Measurements from ENCODE around the gene P3H4. TPM values are rescaled to one million over a fixed set of nuclear protein-coding genes. Genes with fewer than 3 reads are reported as not detected.

P3H4 gene
- total and polyA plus RNA-seq, 2 of the 4 experiments (the other 2 are of a cell fraction), result 21.5 to 66.7 TPM

- peak overlapping the region; percentile 79 for H3K27ac ChIP-seq (ENCODE audit: insufficient read depth, low read length)
- no peak for DNase-seq
- POLR2A ChIA-PET (ENCODE audit: unreplicated experiment), result interaction anchor here (0.7 to 0.8 kb wide), 2 partner anchors 9 to 27 kb away, joined by 3 to 6 read pairs; partner anchors contain the start of gene JUP
- no peak overlapping the region; the same call in 1 of the 2 replicates for H3K23ac ChIP-seq (ENCODE audit: low read depth, low read length)
- H3K4me1 ChIP-seq (ENCODE audit: control insufficient read depth, insufficient read depth, low read length), result peaks cover 33% of the 10 kb centered on the region
- peak overlapping the region; percentile 92 for H2AK9ac ChIP-seq (replicated peaks; ENCODE audit: low read depth, low read length, poor library complexity)
- in situ Hi-C loops (cut with MboI; ENCODE audit: low sequenced_read_pairs) (no loop called here), intact Hi-C loops (cut with micrococcal nuclease) (loop anchor here (1.0 kb wide), 1 partner anchor 24 kb away; no protein-coding TSS in a partner anchor), dilution Hi-C loops (cut with HindIII; ENCODE audit: low sequenced_read_pairs, unreplicated experiment) (no loop called here)
- H4K5ac ChIP-seq (ENCODE audit: low read depth, low read length), result no peak overlapping the region
- peak; percentile 18 for ATAC-seq (ENCODE audit: low read depth)
- H4K8ac ChIP-seq (ENCODE audit: low read depth in 2 of 2, low read length in 2 of 2), result peak overlapping the region; percentile 65 to 77
- peak overlapping the region; percentile 59 for H3K14ac ChIP-seq (replicated peaks; ENCODE audit: low read depth, low read length)
- H3K4me3 ChIP-seq (ENCODE audit: insufficient read depth, low read depth, low read length), result no peak overlapping the region
- H3K4ac ChIP-seq (ENCODE audit: low read depth, low read length), result peak overlapping the region; percentile 84
- H2AK5ac ChIP-seq (ENCODE audit: low read depth, low read length), result peak overlapping the region; percentile 97
- H3K36me3 ChIP-seq (ENCODE audit: control insufficient read depth, insufficient read depth, low read length), result peaks cover 12% of the 10 kb centered on the region; the same call in 1 of the 2 replicates
- H3K9me3 ChIP-seq (ENCODE audit: control insufficient read depth, insufficient read depth, low read length), result no peaks in the 10 kb centered on the region
- no peak for TF ChIP-seq RCOR1 (IDR thresholded peaks at IDR 0.05; ENCODE audit: insufficient replicate concordance, low read length)
- TF ChIP-seq MAFK (IDR thresholded peaks at IDR 0.05; ENCODE audit: low read depth, low read length), result no peak
- TF ChIP-seq MXI1 (IDR thresholded peaks at IDR 0.05; ENCODE audit: borderline replicate concordance, low read depth, low read length), result no peak
- TF ChIP-seq CEBPB (IDR thresholded peaks at IDR 0.05; ENCODE audit: low read depth, low read length), result no peak
- no peak for TF ChIP-seq MAZ (IDR thresholded peaks at IDR 0.05; ENCODE audit: borderline replicate concordance, low read depth, low read length)
- TF ChIP-seq RFX5 (IDR thresholded peaks at IDR 0.05; ENCODE audit: low read depth, low read length), result no peak
- TF ChIP-seq NFE2L2 (IDR thresholded peaks at IDR 0.05; ENCODE audit: low read depth, low read length), result no peak
- no peak for TF ChIP-seq CTCF (conservative IDR thresholded peaks at IDR 0.05; ENCODE audit: low read depth, low read length)
- no peak for TF ChIP-seq USF2 (IDR thresholded peaks at IDR 0.05; ENCODE audit: low read depth, low read length)
- no peak for TF ChIP-seq CHD1 (IDR thresholded peaks at IDR 0.05; ENCODE audit: low read depth, low read length)
- no peak for TF ChIP-seq SMC3 (IDR thresholded peaks at IDR 0.05; ENCODE audit: low read depth, low read length)
- no peak for TF ChIP-seq ELK1 (IDR thresholded peaks at IDR 0.05; ENCODE audit: borderline replicate concordance, low read depth, low read length)
- TF ChIP-seq POLR2A (IDR thresholded peaks at IDR 0.05; ENCODE audit: low read depth, low read length), result no peak
- no peak for TF ChIP-seq RAD21 (IDR thresholded peaks at IDR 0.05; ENCODE audit: low read length)
- TF ChIP-seq BHLHE40 (IDR thresholded peaks at IDR 0.05; ENCODE audit: low read depth, low read length), result no peak
- no peak for TF ChIP-seq FOS (IDR thresholded peaks at IDR 0.05; ENCODE audit: low read depth, low read length)
- H3K4me2 ChIP-seq (ENCODE audit: low read depth, low read length), result peak overlapping the region; percentile 10; the same call in 1 of the 2 replicates
- H3K9ac ChIP-seq (ENCODE audit: low read depth, low read length), result peak overlapping the region; percentile 1; the same call in 1 of the 2 replicates
- H4K91ac ChIP-seq (ENCODE audit: insufficient read depth, low read depth, low read length), result peak overlapping the region; percentile 66
- H3K27me3 ChIP-seq (ENCODE audit: control insufficient read depth, insufficient read depth, low read length), result no peaks in the 10 kb centered on the region
- H3K56ac ChIP-seq (ENCODE audit: extremely low read depth, insufficient read depth, low read length), result no peak overlapping the region
- 0 out of 2 replicates have a peak overlapping the region, but pooled peaks have one; percentile 2 for H3K18ac ChIP-seq (ENCODE audit: low read depth, low read length)
- H2BK120ac ChIP-seq (ENCODE audit: low read depth, low read length), result peak overlapping the region; percentile 83
- peak overlapping the region; percentile 76 for H2AFZ ChIP-seq (replicated peaks; ENCODE audit: low read length, poor library complexity)
- peaks cover 41% of the 10 kb centered on the region for H4K20me1 ChIP-seq (ENCODE audit: insufficient read depth, low read length)
- BruUV-seq (replicated peaks), result no TSS peak
- peaks cover 16 to 71% of the 10 kb centered on the region in 2 experiments; a peak in 3 of 4 replicates for H3K79me1 ChIP-seq (ENCODE audit: low read depth in 1 of 2, low read length in 2 of 2)
- peaks cover 27% of the 10 kb centered on the region for H3K9me1 ChIP-seq (ENCODE audit: insufficient read depth, low read length)
- no CpG with 5 or more reads among the region's 4 CpGs for WGBS, 2 experiments (ENCODE audit: extremely low coverage in 2 of 2, insufficient read length in 1 of 2)
- H2BK15ac ChIP-seq (ENCODE audit: low read depth, low read length), result peak overlapping the region; percentile 47; the same call in 1 of the 3 replicates
- H2BK20ac ChIP-seq (ENCODE audit: low read depth, low read length), result peak overlapping the region; percentile 81
- CTCF ChIA-PET, result interaction anchor here (0.6 to 1.6 kb wide), 3 partner anchors 9 to 24 kb away, joined by 5 to 7 read pairs (median 7); partner anchors contain the start of gene JUP
- peak overlapping the region; percentile 81 for H2BK5ac ChIP-seq (ENCODE audit: low read depth, low read length, poor library complexity, severe bottlenecking)
These were observed 34.6 kb downstream of the P3H4 start for GRCh38 chr17:41777157-41777573.

Measured in IMR-90 (cell line).